ENCODE data around the gene RCAN1. TPM values are rescaled to one million over a fixed set of nuclear protein-coding genes. Genes with fewer than 3 reads are reported as not detected.
A peak's percentile ranks its signal among the peaks of the same experiment; 100 is the strongest.
"Not testable (repeated sequence)": the region's sequence is repeated elsewhere in the genome, so short reads cannot be mapped to it uniquely, and the experiment has no call there.

The RCAN1 gene
- total RNA-seq, 4 donors from 2014 or later, result 32.1 to 58.6 (median 42.2) TPM

GRCh38 chr21:34612056-34612455, 2.9 kb downstream of the RCAN1 start:
- H3K9me3 ChIP-seq, result no peaks in the 10 kb centered on the region
- no peak for ATAC-seq
- no peak overlapping the region for H3K4me3 ChIP-seq
- no peaks in the 10 kb centered on the region for H3K27me3 ChIP-seq
- TF ChIP-seq POLR2AphosphoS5 (IDR thresholded peaks at IDR 0.05) (no peak), CTCF (IDR thresholded peaks at IDR 0.05) (no peak), EP300 (IDR thresholded peaks at IDR 0.05) (no peak), POLR2A (IDR thresholded peaks at IDR 0.05) (no peak)
- peaks cover 2 to 69% (median 14%) of the 10 kb centered on the region in 3 donors for H3K4me1 ChIP-seq
- no peaks in the 10 kb centered on the region for H3K36me3 ChIP-seq
- no peak overlapping the region for H3K27ac ChIP-seq
- WGBS, 2 donors (ENCODE audit: low coverage in 1 of 2), result 86 to 92% methylated on average over 3 of the region's 3 CpGs

GRCh38 chr21:34611528-34611927, 3.4 kb downstream of the RCAN1 start:
- TF ChIP-seq POLR2AphosphoS5 (IDR thresholded peaks at IDR 0.05), result no peak
- TF ChIP-seq EP300 (IDR thresholded peaks at IDR 0.05), result no peak
- no peak for TF ChIP-seq CTCF (IDR thresholded peaks at IDR 0.05)
- no peak for TF ChIP-seq POLR2A (IDR thresholded peaks at IDR 0.05)
- Histone ChIP-seq H3K9me3 (no peaks in the 10 kb centered on the region), H3K27ac (no peak overlapping the region), H3K36me3 (no peaks in the 10 kb centered on the region), H3K27me3 (no peaks in the 10 kb centered on the region), H3K4me3 (no peak overlapping the region), H3K4me1 (peaks cover 2 to 69% (median 14%) of the 10 kb centered on the region in 3 donors)
- WGBS, 2 donors (ENCODE audit: low coverage in 1 of 2), result 90 to 100% methylated on average over 2 to 3 of the region's 3 CpGs
- no peak for ATAC-seq

GRCh38 chr21:34609933-34610549, 4.9 kb downstream of the RCAN1 start:
- no peak for TF ChIP-seq POLR2AphosphoS5 (IDR thresholded peaks at IDR 0.05)
- Histone ChIP-seq H3K4me3 (no peak overlapping the region), H3K4me1 (peaks cover 2 to 59% (median 14%) of the 10 kb centered on the region in 3 donors), H3K36me3 (no peaks in the 10 kb centered on the region), H3K27me3 (no peaks in the 10 kb centered on the region), H3K9me3 (no peaks in the 10 kb centered on the region), H3K27ac (peak overlapping the region in 3 of 4 donors; percentile 65 to 70 (median 66))
- no peak for ATAC-seq
- WGBS, 2 donors (ENCODE audit: low coverage in 1 of 2), result 35 to 64% methylated on average over 3 to 9 of the region's 9 CpGs

- peaks cover 2 to 59% (median 14%) of the 10 kb centered on the region in 3 donors for H3K4me1 ChIP-seq
- no peaks in the 10 kb centered on the region for H3K36me3 ChIP-seq
- H3K4me3 ChIP-seq, result no peak overlapping the region
- no peak for ATAC-seq
- H3K9me3 ChIP-seq, result no peaks in the 10 kb centered on the region
- H3K27me3 ChIP-seq, result no peaks in the 10 kb centered on the region
- no peak for TF ChIP-seq CTCF (IDR thresholded peaks at IDR 0.05)
- TF ChIP-seq EP300 (IDR thresholded peaks at IDR 0.05), result no peak
- no peak for TF ChIP-seq POLR2A (IDR thresholded peaks at IDR 0.05)
- TF ChIP-seq POLR2AphosphoS5 (IDR thresholded peaks at IDR 0.05), result no peak
- 43 to 87% methylated on average over 4 of the region's 4 CpGs for WGBS, 2 donors (ENCODE audit: low coverage in 1 of 2)
- peak overlapping the region in 3 of 4 donors; percentile 65 to 70 (median 66) for H3K27ac ChIP-seq
These were observed 5.5 kb downstream of the RCAN1 start for GRCh38 chr21:34609244-34609932.

GRCh38 chr21:34607376-34607775, 7.5 kb downstream of the RCAN1 start:
- not testable (repeated sequence) for H3K4me3 ChIP-seq, ATAC-seq, H3K27me3 ChIP-seq, H3K9me3 ChIP-seq, H3K27ac ChIP-seq, H3K36me3 ChIP-seq
- 67 to 86% methylated on average over 1 to 5 of the region's 5 CpGs for WGBS, 2 donors (ENCODE audit: low coverage in 1 of 2)
- H3K4me1 ChIP-seq, result peaks cover 0 to 53% (median 3%) of the 10 kb centered on the region in 3 donors

- 44 to 50% methylated on average over 2 of the region's 2 CpGs for WGBS, 2 donors (ENCODE audit: low coverage in 1 of 2)
- TF ChIP-seq POLR2A (IDR thresholded peaks at IDR 0.05) (no peak), CTCF (IDR thresholded peaks at IDR 0.05) (no peak), EP300 (IDR thresholded peaks at IDR 0.05) (no peak), POLR2AphosphoS5 (IDR thresholded peaks at IDR 0.05) (no peak)
- ATAC-seq, result no peak
- no peak overlapping the region for H3K27ac ChIP-seq
- H3K4me3 ChIP-seq, result no peak overlapping the region
- H3K36me3 ChIP-seq, result no peaks in the 10 kb centered on the region
- peaks cover 0 to 50% (median 3%) of the 10 kb centered on the region in 3 donors for H3K4me1 ChIP-seq
- H3K9me3 ChIP-seq, result no peaks in the 10 kb centered on the region
- no peaks in the 10 kb centered on the region for H3K27me3 ChIP-seq
These were observed 8.3 kb downstream of the RCAN1 start for GRCh38 chr21:34606621-34607020.
